HG02884 (cell line): ENCODE data around the gene RBBP9.
"Not testable (repeated sequence)": the region's sequence is repeated elsewhere in the genome, so short reads cannot be mapped to it uniquely, and the experiment has no call there.

ENCODE experiments used
- ATAC-seq: cut with Tn5 transposase; IDR thresholded peaks from one replicate; pipeline ENCODE4 v1.9.1; 2021; ENCODE audit warnings: mild to moderate bottlenecking, moderate library complexity; ENCODE audit not compliant: unreplicated experiment

RBBP9 gene

DNA sequence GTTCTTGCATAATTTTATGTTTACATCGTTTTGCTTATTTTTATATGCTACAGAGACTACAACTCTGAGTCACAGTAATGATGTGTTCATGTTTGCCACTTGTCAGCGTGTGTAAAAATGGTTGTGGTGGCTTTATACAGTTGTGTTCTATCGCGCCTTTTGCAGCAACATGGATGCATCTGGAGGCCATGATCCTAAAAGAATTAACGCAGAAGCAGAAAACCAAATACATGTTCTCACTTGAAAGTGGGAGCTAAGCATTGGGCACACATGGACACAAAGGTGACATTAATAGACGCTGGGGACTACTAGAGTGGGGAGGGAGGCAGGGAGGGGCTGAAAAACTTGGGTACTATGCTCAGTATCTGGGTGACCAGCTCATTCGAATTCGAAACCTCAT is 9.7 kb upstream of the RBBP9 start:
- ATAC-seq = no peak

DNA sequence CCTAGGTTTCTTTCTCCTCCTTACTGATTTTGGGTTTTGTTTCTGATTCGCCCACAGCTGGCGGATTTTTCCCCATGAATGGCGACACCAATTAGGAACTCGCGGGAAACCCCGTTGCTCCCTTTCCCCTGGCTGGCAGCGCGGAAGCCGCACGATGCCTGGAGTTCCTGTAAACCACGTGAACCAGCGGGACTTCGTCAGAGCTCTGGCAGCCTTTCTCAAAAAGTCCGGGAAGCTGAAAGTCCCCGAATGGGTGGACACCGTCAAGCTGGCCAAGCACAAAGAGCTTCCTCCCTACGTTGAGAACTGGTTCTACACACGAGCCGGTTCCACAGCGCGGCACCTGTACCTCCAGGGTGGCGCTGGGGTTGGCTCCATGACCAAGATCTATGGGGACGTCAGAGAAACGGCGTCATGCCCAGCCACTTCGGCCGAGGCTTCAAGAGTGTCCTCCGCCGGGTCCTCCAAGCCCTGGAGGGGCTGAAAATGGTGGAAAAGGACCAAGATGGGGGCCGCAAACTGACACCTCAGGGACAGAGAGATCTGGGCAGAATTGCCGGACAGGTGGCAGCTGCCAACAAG is 7.5 kb upstream of the RBBP9 start:
- ATAC-seq = no peak

DNA sequence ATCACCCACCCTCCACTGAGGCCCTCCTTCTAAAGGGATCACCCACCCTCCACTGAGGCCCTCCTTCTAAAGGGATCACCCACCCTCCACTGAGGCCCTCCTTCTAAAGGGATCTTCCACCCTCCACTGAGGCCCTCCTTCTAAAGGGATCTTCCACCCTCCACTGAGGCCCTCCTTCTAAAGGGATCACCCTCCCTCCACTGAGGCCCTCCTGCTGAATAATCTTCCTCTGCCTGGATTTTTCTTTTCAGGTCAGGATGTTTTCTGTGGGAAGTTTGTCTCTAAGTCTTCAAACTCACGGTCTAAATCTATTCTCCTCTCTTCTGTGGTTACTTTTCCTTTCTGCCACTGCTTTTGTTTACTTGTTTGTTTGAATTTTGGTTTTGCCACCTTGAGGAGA is 4.6 kb upstream of the RBBP9 start:
- ATAC-seq = not testable (repeated sequence)

DNA sequence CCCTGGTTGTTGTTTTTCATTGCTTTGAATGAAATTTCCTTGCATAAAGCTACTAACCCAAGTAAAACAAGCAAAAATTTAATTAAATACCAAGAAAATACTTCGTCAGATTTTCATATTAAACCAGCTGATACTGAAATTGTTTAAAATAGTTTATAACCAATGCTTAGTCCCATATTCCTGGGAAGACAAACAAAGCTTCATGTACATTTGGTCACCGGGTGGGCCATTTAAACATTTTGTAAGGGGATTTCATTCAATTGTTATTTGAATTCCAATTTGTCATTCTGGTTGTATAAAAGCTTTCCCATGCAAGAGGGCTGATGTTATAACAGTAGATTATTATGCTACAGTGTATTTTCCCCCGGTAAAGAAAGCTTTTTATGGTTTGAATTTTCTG is 578 bp upstream of the RBBP9 start:
- no peak for ATAC-seq

DNA sequence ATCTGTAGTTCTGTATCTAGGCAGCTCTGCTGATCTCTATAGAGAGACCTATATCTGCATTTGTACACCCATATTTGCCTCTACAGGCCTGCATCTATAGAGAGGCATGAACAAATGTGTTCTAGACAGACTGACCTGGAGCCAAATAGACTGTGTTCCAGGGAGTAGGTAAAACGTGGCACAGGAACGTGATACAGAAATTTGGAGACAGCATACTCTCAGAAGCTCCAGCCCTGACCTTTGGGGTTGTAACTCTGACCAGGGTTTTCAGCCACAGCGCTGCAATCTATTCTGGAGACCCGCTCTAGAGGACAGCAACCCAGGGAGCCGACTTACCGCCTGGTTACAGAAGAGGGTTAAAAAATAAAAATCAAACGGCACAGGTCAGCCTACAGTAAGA is 983 bp downstream of the RBBP9 start:
- ATAC-seq = no peak

DNA sequence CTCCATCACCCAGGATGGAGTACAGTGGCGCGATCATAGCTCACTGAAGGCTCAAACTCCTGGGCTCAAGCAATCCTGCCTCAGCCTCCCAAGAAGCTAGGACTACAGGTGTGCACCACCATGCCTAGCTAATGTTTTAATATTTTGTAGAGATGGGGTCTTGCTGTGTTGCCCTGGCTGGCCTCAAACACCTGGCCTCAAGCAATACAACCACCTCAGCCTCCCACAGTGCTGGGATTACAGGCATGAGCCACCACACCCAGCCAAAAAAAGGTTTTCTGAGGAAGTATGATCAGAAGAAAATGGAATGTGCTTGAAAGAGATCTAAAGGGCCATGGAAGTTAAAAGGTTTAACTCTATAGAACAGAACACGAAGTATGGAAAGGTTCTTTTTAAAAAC is 8.7 kb downstream of the RBBP9 start:
- no peak for ATAC-seq

DNA sequence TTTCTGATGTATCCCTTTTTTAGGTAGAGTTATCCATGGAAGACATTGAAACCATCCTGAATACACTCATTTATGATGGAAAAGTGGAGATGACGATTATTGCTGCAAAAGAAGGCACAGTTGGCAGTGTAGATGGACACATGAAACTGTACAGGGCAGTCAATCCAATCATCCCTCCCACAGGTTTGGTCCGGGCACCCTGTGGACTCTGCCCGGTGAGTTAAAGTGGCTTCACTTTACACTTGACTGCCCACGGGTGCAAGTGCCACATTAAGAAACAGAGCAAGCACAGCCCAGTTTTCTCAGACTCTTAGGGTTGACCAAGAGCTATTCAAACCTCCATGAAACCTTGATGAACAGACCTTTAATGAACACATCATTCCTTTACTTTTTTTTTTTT is 15.4 kb downstream of the RBBP9 start:
- no peak for ATAC-seq

DNA sequence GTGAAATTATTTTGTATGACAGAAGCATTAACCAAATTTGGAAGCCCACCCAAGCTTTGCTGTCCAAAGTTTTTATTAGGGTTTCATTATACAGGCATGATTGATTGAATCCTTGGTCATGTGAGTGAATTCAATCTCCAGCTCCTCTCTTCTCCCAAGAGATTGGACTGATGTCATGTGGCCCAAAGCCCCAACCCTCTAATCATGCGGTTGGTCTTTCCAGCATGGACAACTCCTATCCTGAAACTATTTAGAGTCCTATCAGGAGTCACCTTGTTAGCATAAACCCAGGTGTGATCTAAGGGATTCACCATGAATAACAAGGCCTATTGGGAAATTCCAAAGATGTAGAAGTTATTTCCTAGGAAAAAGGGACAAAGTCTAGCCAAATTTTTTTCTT is 19.2 kb downstream of the RBBP9 start:
- no peak for ATAC-seq

DNA sequence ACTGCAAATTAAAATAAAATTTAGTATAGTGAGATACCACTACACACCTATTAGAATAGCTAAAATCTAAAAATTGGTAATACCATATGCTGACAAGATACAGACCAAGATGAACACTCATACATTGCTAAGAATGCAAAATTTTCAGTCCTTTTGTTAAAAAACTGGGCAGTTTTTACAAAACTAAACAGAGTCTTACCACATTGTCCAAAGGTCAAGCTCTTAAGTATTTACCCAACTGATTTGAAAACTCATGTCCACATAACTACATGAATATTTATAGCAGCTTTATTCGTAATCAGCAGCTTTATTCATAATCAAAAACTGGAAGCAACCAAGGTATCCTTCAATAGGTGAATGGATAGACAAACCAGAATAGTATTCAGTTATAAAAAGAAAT is 19.8 kb downstream of the RBBP9 start:
- ATAC-seq = no peak

DNA sequence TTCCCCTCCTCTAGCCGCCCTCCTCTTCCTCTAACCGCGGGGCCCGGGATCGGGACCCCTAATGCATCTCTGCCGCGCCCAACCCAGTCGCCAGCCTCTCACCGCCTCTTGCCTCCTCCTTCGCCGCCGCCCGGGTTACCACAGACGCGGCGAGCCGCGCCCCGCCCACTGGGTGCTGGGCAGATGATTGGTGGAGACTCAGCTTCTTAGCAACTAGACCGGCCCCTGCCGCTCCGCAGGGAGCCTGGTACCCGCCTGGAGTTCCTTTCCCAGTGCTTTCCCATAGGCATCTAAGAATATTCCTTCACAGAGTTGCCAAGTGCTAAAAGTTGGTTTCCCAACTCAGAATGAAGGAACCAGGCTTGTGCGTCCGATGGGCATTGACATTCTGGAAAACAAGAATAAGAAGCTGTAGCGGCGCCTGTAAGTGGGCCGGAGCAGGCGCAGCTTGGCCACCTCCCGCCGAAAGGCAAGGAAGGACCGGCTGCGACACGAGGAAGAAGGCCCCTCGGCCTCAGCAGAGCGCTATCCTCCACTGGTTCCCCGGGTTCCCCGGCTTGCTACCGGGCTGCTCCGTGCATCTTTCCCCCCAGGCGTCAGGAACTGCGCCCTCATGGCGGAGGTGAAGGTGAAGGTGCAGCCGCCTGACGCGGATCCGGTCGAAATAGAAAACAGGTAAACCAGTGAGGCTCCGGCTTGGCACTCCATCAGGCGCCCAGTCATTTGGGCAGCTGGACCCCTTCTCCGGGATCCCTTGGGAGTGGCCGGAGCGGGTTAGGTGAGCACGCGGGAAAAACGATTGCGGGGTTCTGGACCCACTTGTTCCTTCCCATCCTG is 29.9 kb downstream of the RBBP9 start, which contains the start of the genes DZANK1 and POLR3F:
DZANK1 (minus strand) TSS at position 137 of the 837 bp plus-strand sequence. CDS start 1,672 bp downstream, outside the sequence.
POLR3F (plus strand) TSS at position 497 of the 837 bp plus-strand sequence; CDS start at position 614, 117 bp downstream.
- peak; percentile 98 for ATAC-seq

DNA sequence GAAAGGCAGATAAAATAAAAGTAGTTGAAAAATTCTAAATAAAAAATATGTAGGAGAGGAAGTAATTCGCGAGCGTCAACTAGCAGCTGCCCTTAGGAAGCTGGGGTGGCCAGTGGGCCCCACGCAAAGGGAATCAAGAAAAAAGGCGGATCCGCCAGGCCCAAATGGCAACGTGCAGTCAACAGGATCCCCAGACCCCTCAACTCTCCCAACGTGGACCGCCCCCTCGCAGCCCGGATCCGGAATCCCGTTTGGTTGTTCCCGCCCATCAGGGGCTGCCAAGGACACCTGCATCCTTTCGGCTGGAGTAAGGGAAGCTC is 30.5 kb downstream of the RBBP9 start:
- ATAC-seq = peak; percentile 25

DNA sequence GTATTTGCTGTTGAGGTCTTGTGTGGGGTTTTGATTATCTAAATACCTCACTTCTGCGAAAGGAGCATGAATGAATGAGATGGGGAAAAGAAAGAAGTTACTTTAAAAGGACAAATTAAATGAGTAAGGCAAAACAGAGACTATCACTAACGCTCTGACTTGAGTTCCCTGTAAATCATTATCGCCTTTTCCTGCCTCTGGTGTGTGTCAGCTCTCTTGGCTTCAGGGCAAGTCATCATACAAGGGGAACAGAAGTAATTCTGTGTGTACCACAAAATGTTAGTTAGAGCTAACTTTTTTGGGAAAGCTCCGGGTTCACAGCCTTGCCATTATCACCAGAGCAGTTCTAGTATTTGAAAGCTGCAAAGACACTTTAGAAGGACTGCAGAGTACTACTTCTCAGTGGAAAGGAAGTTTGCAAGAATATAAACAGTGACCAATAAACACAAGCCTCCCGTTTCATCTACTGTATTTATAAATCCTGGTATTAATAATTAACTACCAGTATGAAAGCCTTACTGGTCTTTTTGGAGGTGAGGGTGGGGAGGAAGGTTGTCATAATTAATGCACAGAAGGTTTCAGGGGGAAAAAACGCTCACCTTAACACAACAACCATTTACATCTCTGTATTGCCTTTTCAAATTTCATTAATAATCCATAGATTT is 31.4 kb downstream of the RBBP9 start:
- ATAC-seq = no peak

DNA sequence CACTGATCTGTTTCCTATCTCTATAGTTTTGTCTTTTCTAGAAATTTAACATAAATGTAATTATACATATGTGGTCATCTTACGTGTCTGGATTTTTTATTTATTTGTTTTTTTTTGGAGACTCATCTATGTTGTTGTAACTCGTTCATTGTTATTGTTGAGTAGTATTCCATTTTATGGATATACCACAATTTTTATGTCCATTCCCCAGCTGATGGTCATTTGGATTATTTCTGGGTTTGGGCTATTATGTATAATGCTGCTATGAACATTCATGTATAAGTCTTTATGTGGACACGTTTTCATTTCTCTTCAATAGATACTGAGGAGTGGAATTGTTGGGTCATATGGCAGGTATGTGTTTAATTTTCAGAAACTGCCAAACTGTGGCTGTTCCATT is 40.4 kb downstream of the RBBP9 start:
- ATAC-seq = no peak

DNA sequence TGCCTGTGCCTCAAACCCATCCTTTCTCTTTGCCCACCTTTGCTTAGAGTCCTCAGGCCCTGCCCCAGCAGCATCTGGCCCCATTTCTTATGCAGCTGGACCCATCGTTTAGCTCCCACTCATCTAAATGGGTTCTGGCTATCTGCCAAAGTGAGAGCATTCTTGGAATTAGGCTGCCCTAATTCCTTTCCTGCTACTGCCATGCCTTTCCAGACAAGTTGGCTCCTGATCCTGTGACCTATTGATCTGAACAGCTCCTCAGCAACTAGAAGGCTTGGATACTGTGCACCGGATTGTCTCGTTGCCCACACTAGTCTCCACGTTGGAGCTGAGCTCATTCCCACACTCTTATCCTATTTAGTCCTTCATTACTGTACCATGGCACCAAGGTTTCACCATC is 53.1 kb downstream of the RBBP9 start:
- ATAC-seq = no peak

DNA sequence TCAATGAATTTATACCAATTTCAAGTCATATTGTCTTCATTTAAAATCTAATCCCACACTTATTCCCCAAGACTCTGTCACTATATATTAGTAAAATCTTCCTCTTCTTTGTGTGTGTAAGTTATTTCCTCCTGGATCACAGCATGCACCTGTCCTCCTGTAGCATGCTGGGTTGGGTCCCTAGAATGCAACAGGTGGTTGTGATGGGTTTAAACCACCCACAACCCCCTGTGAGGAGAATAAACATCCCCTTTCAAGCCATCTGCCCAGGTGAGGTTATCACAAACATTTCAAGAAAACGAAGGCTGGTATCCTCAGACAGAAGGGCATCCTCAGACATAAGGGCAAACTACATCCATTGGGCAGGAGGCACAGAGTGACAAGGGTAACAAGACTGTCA is 56.6 kb downstream of the RBBP9 start:
- no peak for ATAC-seq

DNA sequence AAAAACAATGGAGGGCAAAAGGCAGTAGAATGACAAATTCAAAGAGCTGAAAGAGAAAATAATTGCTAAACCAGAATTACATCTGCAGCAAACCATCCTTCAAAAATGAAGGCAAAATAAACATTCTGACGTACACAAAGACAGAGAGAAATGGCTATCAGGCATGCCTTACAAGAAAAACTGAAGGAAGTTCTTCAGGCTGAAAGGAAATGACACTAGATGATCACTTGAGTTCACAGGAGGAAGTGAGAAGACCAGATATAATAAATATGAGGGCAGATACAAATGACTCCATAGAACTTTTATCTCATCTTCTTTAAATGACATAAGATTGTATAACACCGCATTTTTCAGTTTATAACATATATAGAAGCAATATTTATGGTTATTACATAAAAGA is 60.2 kb downstream of the RBBP9 start:
- no peak for ATAC-seq
